HepG2 (cell line): Measurements from ENCODE around the gene BMF. TPM values are rescaled to one million over a fixed set of nuclear protein-coding genes. Genes with fewer than 3 reads are reported as not detected.

ENCODE experiments used
- EP300 ChIP-seq, 3 experiments: sonication (generic) in 1 of 3; formaldehyde crosslinking in 1 of 3; IDR thresholded peaks; 2 replicates each; pipeline versions ENCODE4 v1.5.1 to v1.6.1; 2011 to 2020; ENCODE audit warnings: low read depth in 2 of 3, low read length in 2 of 3, borderline replicate concordance in 1 of 3, improper control_type of control experiment in 1 of 3, mild to moderate bottlenecking in 1 of 3, missing genetic modification reagents in 1 of 3, moderate library complexity in 1 of 3
- HES4 ChIP-seq: sonication (generic); formaldehyde crosslinking; IDR thresholded peaks from 2 replicates; pipeline ENCODE4 v1.9.0; 2021; ENCODE audit warnings: mild to moderate bottlenecking, missing genetic modification reagents, borderline replicate concordance
- HINFP ChIP-seq: sonication (generic); formaldehyde crosslinking; IDR thresholded peaks from 2 replicates; pipeline ENCODE4 v1.4.0; 2020; ENCODE audit warnings: low read depth, mild to moderate bottlenecking, missing genetic modification reagents
- HNF4A ChIP-seq: sonication (generic); formaldehyde crosslinking; IDR thresholded peaks from 2 replicates; pipeline ENCODE4 v1.4.0; 2020; ENCODE audit warnings: missing genetic modification reagents
- LCORL ChIP-seq, 2 experiments: fragments of 450-650 bp in 1 of 2; sonication (generic) in 1 of 2; formaldehyde crosslinking in 1 of 2; IDR thresholded peaks; 2 replicates each; pipeline versions ENCODE4 v1.5.0 to v1.6.1; 2017 to 2020; ENCODE audit warnings: antibody characterized with exemption in 1 of 2, missing genetic modification reagents in 1 of 2
- NONO ChIP-seq, 2 experiments: fragments of 450-650 bp in 1 of 2; sonication (generic) in 1 of 2; formaldehyde crosslinking in 1 of 2; IDR thresholded peaks in 1 of 2; conservative IDR thresholded peaks in 1 of 2; 2 replicates each; pipeline versions ENCODE4 v1.6.1 to v1.8.0; 2017 to 2022; ENCODE audit warnings: mild to moderate bottlenecking in 1 of 2, missing genetic modification reagents in 1 of 2, moderate library complexity in 1 of 2
- PATZ1 ChIP-seq: sonication (generic); formaldehyde crosslinking; IDR thresholded peaks from 2 replicates; pipeline ENCODE4 v1.4.0; 2020; ENCODE audit warnings: missing genetic modification reagents
- POLR2AphosphoS5 ChIP-seq: IDR thresholded peaks from 2 replicates; pipeline ENCODE4 v1.6.1; 2012; ENCODE audit warnings: low read depth, low read length
- SAFB2 ChIP-seq: sonication (generic); formaldehyde crosslinking; IDR thresholded peaks from 2 replicates; pipeline ENCODE4 v1.5.1; 2020; ENCODE audit warnings: missing genetic modification reagents, low read depth, mild to moderate bottlenecking, borderline replicate concordance
- SOX5 ChIP-seq: IDR thresholded peaks from 2 replicates; pipeline ENCODE4 v1.6.1; 2016; ENCODE audit warnings: borderline replicate concordance
- SP1 ChIP-seq, 2 experiments: fragments of 450-650 bp in 1 of 2; sonication (generic) in 1 of 2; formaldehyde crosslinking in 1 of 2; IDR thresholded peaks; 2 replicates each; pipeline versions ENCODE4 v1.4.0 to v1.6.1; 2016 to 2020; ENCODE audit warnings: missing genetic modification reagents in 1 of 2
- ZFP37 ChIP-seq: sonication (generic); formaldehyde crosslinking; IDR thresholded peaks from 2 replicates; pipeline ENCODE4 v1.4.0; 2020; ENCODE audit warnings: missing genetic modification reagents, borderline replicate concordance
- polyA plus RNA-seq, 8 experiments: library from polyadenylated mRNA; depleted of rRNA in 3 of 8; stranded (reverse) in 7 of 8; unstranded in 1 of 8; fragments of >200 nt; fragmentation: Illumina TruSeq in 4 of 8; extraction: Trizol in 4 of 8; gene quantifications; 2 replicates each; pipeline versions ENCODE4 v1.2.1 to v1.2.3, GENCODE V29; 2011 to 2016; ENCODE audit warnings: low read depth in 4 of 8, missing spikeins in 1 of 8, mixed read lengths in 1 of 8; ENCODE audit not compliant: insufficient read depth in 1 of 8
- total RNA-seq, 5 experiments: library from RNA; depleted of rRNA; stranded (reverse); fragments of >200 nt; fragmentation: Illumina TruSeq; extraction: Trizol; gene quantifications; 2 replicates each; pipeline ENCODE4 v1.2.3, GENCODE V29; 2016; ENCODE audit warnings: low read depth in 1 of 5

BMF gene
- total and polyA plus RNA-seq, 2 of the 13 experiments (the other 11 are each of a cell fraction or from before 2014, with no cell fraction given), result 8.7 to 15.9 TPM

DNA sequence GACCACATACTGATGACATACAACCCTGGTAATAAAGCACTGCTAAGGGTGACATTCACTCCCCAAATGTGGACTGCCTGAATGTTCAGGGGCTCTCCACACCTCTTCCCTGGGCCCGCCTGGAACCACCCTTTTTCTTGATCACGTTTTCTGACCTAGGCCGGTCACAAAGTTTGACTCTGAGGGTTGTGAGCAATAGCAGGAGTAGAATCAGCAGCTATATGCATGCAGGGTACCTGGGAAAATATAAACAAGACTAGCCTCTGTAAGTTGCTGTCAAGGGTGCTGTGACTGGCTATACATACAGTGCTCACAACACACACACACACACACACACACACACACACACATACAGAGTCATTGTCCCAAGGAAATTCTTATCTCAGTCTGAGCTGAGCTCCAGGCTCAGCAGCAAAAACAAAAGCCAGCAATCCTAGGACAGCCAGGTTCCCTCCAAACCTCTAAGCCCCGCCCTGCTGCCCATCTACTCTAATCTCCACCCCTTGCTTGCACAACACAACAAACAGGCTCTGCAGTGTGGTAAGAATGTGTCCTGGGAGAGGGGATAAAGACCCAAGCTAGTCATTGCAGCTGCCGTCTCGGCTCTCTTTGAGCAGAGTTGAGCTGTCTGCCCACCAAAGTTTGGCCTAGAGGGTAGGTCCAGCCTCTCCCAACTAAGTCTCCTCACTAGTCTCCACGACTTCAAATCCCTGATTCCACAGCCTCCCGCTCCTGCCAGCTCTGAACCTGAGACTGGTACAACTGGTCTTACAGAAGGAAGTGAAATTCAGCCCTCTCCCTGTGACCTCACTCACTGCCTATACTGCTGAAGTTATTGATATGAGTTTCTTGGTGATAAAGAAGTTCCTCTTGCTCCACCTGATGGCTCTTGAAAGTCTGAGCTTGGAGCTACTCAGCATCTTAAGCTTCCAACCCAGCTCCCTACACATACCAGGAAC is 2.2 kb downstream of the BMF start (continued):
- TF ChIP-seq SP1 (IDR thresholded peaks at IDR 0.05) (no peak), SP1 (CRISPR knock-in tag; IDR thresholded peaks at IDR 0.05) (peak; percentile 57; the same call in 1 of the 2 replicates), HNF4A (CRISPR knock-in tag) (peak; percentile 42; the same call in 1 of the 2 replicates), NONO (IDR thresholded peaks at IDR 0.05) (no peak), NONO (CRISPR knock-in tag; conservative IDR thresholded peaks at IDR 0.05) (peak; percentile 71), ZFP37 (0 out of 2 replicates have a peak, but pooled peaks have one; percentile 6), POLR2AphosphoS5 (peak; percentile 50), SOX5 (CRISPR knock-in tag) (peak; percentile 66; the same call in 1 of the 2 replicates), LCORL (IDR thresholded peaks at IDR 0.05) (no peak), LCORL (CRISPR knock-in tag; IDR thresholded peaks at IDR 0.05) (peak; percentile 79), PATZ1 (CRISPR knock-in tag) (peak; percentile 62), HES4 (CRISPR knock-in tag) (no peak), EP300 (IDR thresholded peaks at IDR 0.05; ENCODE audit: low read depth in 2 of 2, low read length in 2 of 2) (peak; percentile 9 to 55; a peak in 2 of 4 replicates), EP300 (CRISPR knock-in tag; IDR thresholded peaks at IDR 0.05; ENCODE audit: borderline replicate concordance) (no peak), HINFP (CRISPR knock-in tag) (no peak), SAFB2 (no peak)
